ENCODE results near the gene PFKFB2.
"Not testable (repeated sequence)": the region's sequence is repeated elsewhere in the genome, so short reads cannot be mapped to it uniquely, and the experiment has no call there.

The PFKFB2 gene

DNA sequence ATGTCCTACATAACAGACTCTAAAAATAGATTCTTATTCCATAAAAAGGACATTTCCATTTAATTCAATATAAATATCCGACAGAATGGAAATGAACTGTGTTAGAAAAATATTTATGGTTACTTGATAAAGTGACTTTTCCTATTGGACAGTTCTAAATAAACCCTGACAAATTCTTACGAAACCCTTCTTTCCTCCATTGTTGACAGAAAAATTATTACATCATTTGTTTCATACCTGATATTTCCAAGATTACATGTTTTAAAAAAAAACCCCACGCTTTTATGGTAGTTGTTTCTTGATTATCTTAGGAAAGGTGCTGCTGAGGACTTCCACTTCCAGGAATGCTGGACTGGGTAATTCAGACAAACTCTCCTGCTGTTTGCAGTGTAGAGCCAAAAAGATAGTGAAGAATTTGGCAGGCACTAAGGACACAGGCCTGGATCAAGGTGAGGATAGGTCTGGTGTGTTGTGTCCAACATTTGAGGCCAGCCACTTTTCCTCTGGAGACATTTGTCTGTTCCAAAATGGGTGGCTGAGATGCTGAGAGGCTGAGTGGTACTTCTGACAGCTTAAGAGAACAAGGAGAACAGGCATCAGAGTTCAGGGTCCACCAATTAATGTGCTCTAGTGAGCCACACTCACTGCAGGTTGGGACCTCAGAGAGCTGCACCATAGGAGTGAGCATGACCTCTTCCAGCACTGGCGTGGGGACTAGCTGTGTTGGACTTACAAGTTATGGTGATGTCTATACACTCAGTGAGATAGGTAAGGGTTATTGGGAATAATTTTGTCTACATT, 13.5 kb upstream of the PFKFB2 start:
- no peak for DNase-seq (ENCODE audit: low spot score)

DNA sequence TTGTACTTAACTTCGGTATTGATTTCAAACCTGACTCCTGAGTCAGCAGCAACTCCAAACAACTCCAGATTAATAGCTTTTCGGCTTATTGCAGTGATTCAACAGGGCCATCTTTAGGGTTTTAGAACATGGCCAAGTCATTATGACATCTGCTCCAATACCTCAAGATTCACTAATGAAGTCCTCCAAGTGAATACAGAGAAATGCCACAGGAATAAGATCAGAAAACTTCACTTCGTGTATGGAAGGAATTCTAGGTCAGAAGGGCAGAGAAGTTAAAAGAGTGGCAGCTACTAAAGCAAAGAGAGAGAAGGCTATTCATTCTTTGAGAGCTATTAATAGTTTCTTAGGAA, 12.9 kb upstream of the PFKFB2 start:
- DNase-seq (ENCODE audit: low spot score) = peak; percentile 42

DNA sequence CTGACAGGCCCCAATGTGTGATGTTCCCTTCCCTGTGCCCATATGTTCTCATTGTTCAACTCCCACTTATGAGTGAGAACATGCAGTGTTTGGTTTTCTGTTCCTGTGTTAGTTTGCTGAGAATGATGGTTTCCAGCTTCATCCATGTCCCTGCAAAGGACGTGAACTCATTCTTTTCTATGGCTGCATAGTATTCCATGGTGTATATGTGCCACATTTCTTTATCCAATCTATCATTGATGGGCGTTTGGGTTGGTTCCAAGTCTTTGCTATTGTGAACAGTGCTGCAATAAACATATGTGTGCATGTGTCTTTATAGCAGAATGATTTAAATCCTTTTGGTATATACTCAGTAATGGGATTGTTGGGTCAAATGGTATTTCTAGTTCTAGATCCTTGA, 11.7 kb upstream of the PFKFB2 start:
- not testable (repeated sequence) for DNase-seq (ENCODE audit: low spot score)

- no peak for DNase-seq (ENCODE audit: low spot score)
Observed at GRCh38 chr1:207045453-207045852, 7.6 kb upstream of the PFKFB2 start.

DNA sequence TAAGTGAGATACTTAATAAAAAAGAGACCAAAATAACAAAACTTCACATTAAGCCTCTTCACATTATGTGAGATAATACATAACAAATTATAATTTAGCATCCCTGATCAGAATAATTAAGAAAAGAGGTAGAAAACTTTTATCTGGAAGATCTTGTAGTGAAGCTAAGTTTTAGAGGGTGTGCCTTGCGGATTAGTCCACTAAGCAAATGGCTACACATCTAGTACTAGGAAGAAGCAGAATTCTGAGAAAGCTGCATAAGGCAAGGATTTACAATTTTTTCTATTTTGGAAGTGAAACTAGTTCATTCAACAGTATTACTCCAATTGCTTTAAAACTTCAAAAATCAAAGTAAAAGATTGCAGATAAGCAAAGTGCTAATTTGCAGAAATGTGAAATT, 5.6 kb upstream of the PFKFB2 start:
- DNase-seq (ENCODE audit: low spot score) = no peak

DNA sequence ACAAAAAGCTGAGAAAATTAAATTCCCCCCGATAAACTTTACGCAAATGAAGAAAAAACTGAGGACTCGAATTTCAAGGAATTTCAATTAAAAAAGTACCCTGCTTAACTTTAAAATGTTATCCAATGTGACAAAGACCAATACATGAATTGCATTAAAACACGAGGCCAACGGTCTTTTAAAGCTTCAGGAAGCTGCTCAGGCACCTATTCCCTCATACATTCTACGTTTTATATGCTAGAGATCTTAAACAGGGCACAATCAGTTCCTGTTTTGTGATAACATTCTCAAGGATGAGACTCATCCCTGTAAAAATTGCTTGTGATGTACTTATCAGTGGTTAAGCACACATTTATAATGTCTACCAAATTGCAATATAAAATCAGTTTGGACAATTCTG, 5.0 kb upstream of the PFKFB2 start:
- no peak for DNase-seq (ENCODE audit: low spot score)

GRCh38 chr1:207049054-207049453, 4.0 kb upstream of the PFKFB2 start:
- DNase-seq (ENCODE audit: low spot score) = no peak

GRCh38 chr1:207049514-207049913, 3.6 kb upstream of the PFKFB2 start:
- DNase-seq (ENCODE audit: low spot score) = no peak

DNA sequence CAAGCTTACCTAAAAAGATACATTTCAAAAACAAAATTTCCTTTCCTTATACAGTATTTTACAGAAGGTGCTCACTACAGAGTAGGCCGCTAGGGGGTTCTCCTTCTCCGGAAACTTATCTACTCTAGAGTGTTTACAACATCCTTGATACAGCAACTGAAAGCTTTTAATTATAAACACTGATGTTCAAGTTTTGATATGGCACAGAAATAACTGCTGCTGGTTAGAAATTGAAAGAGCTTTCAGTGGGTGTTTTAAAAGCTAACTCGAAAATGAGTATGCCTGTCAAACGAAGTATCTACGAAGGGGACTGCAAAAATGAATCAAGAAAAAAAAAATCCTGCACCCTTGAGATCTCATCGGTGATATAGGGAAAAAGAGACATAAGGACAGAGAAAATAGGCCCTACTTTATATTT, 3.1 kb upstream of the PFKFB2 start:
- DNase-seq (ENCODE audit: low spot score) = peak; percentile 43

- peak; percentile 94 for DNase-seq (ENCODE audit: low spot score)
Observed at GRCh38 chr1:207050480-207051190, 2.4 kb upstream of the PFKFB2 start.

DNA sequence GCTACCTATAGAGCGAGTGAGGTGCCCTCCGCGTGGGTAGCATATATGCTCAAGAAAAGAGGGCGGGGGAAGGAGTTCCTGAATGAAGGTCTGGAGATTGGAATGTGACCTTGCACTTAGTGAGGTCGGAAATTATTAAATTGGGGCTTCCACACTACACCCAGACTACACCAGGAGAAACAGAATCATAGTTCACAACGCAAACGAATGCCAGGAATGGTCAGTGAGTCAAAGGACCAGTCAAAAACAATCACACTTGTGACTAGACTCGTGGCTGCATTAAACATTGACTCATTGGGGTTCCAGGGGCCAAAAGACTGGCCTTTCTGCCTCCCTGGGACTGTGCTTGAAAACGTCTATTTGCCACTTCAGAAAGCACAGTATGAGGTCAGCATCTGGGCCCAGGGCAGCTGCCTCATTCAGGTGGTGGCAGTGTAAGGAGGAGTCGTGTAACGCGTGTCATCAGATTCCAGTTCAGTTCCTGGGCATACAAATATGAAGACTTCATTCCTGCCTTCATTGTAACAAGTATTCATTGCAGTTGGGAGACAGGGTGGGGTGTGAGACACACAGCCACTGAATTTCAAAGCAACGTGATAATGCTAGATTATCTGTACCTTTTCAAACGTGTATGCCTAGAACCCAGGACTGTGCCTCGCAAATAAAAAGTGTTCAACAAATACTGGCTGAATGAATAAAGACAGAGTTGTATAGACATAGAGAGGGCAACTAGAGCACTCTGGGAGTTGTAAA, 1.7 kb upstream of the PFKFB2 start, which contains the start of gene YOD1:
Gene YOD1, minus strand, starts transcription at position 18 of the 753 bp plus-strand sequence. CDS start 178 bp downstream, outside the sequence.
- peak; percentile 60 for DNase-seq (ENCODE audit: low spot score)

DNA sequence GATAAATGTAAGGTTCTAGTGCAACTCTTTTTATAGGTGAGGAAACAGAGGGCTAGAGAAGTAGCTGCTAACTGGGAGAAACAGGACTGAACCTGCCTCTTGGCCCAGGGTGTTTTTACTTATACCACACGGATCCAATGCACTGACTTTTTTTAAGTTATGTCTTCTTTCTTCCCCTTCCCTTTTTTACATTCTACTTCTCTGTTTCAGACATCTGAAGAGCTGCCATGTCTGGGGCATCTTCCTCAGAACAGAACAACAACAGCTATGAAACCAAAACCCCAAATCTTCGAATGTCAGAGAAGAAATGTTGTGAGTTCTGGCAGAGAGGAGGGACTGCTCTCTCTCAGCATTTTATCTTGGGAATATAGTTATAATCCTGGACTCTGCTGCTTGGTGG, 1.4 kb downstream of the PFKFB2 start:
- no peak for DNase-seq (ENCODE audit: low spot score)

DNA sequence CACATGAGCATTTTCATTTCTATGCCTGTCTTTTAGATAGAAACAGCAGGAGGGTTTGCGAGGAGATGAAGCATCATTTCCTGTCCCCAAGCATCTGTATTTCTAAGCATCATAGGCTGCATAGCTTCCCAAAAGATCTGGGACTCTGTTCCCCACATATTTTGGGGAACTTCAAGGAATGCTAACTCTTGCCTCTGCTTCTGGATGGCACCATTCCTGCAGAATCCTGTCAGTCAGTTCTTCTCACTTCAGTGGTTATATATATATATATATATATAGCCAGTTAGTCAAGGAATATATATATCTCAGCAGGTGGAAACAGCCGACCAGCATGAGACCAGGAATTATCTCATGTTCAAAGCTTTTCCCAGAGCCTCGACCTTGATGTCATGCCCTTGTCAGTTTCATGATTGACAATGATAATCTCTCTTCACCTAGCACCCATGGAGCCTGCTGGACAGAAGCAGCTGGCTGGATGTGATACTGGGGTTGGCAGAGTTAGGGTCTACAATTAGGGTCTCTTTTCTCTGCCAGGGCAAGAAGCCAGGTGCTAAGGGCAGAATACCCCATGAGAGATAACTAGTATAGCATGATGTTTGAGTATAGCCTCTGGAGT, 2.4 kb downstream of the PFKFB2 start:
- DNase-seq (ENCODE audit: low spot score) = no peak

- no peak for DNase-seq (ENCODE audit: low spot score)
Observed at GRCh38 chr1:207056673-207057072, 3.6 kb downstream of the PFKFB2 start.

DNA sequence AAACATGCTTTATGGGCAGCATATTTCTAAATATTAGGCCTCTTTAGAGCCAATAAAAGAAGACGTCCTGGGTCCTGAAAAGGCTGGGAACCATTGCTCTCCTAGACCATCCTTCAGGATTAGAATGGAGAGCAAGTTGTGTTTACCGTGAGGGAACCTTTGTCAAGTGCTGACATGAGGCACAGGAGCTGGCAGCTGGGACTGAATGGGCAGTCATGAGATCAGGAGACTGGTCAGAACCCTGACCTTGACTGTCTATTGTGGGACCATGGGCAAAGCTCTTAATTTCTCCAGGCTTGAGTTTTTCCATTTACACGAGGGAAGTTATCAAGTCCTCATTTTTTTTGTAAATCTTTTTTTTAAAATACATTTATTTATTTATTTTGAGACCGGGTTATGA, 5.2 kb downstream of the PFKFB2 start:
- no peak for DNase-seq (ENCODE audit: low spot score)

GRCh38 chr1:207058878-207059867, 6.1 kb downstream of the PFKFB2 start:
- DNase-seq (ENCODE audit: low spot score) = no peak

DNA sequence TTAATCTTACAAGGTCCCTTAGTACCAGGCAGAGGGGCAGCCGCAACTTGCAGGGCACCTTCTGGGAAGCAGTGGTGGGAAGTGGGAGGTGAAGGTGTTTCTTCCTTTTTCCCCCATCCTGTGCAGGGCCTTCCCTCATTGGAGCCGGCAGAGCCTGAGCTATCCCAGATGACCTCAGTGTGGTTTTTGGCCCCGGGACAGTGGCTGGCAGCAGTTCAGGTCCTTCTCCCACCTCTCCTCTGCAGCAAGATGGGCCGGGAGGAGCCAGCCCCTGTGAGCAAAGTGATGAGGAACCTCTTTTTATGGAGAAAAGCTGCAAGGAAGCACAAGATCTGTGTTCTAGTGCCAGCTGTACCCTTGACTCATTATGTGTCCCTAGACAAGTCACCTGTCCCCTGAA, 6.8 kb downstream of the PFKFB2 start:
- DNase-seq (ENCODE audit: low spot score) = no peak

DNA sequence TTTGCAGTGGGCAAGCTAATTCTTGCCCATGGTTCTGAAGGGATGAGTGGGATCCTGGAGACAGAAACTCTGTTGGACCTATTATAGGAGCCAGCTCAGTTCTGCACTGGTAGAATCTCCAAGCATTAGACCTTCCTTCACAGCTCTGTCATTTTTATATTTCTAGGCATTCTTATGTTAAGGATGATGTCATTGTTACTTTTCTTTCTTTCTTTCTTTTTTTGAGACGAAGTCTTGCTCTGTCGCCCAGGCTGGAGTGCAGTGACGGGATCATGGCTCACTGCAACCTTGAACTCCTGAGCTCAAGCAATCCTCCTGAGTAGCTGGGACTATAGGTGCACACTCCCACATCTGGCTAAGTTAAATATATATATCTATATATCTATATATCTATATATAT, 7.5 kb downstream of the PFKFB2 start:
- DNase-seq (ENCODE audit: low spot score) = no peak

- DNase-seq (ENCODE audit: low spot score) = no peak
Observed at GRCh38 chr1:207062058-207062457, 9.0 kb downstream of the PFKFB2 start.

DNA sequence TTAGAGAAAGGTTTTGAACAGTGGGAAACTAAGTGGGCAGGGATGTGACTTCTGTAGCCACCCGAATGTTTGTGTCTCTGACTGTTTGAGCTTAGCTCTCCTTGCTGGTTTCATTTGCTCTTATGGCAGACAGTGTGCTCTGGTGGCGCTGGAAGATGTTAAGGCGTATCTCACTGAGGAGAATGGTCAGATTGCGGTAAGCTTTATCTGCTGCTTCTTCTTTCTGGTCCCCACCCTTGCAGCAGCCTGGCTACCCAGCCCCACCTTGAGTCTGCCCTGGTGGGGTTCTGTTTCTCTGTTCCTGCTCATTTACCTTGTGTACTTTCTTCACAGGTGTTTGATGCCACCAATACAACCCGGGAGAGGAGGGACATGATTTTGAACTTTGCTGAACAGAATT, 9.9 kb downstream of the PFKFB2 start:
- DNase-seq (ENCODE audit: low spot score) = no peak

- DNase-seq (ENCODE audit: low spot score) = no peak
Observed at GRCh38 chr1:207064561-207064960, 11.5 kb downstream of the PFKFB2 start.

All from AG20443 (cell line).